K562 (cell line): ENCODE results near the gene FLOT2. TPM values are rescaled to one million over a fixed set of nuclear protein-coding genes. Genes with fewer than 3 reads are reported as not detected.

ENCODE experiments used
- ATAC-seq: fragments of 200-7000 bp; cut with Tn5 transposase; 3 replicates; pipeline ENCODE4 v1.9.1; 2020; ENCODE audit warnings: moderate library complexity
- BruUV-seq: library from RNA; stranded (reverse); fragments of 400-500 nt; replicated peaks from 2 replicates; lab custom pipeline; 2021; lab: Mats Ljungman, UMichigan
- CTCF ChIA-PET: fragments of 300-600 bp; formaldehyde crosslinking; extraction: SDS; loops from one replicate; lab custom pipeline; 2021; ENCODE audit warnings: low intra/inter-chr PET ratio; lab: Yijun Ruan, JAX
- POLR2A ChIA-PET: fragments of 300-600, 350-650 bp; sonication (Branson Sonifier 250); formaldehyde crosslinking; extraction: SDS; loops from one replicate; lab custom pipeline; 2021; ENCODE audit warnings: antibody characterized with exemption, inconsistent platforms; lab: Yijun Ruan, JAX
- DNase-seq, 4 experiments: peaks; one replicate each; pipeline versions ENCODE4 v3.0.0 to v3.0.0-alpha.2; 2011 to 2018; ENCODE audit warnings: low spot score in 3 of 4, mixed read lengths in 3 of 4; ENCODE audit errors: extremely low read depth in 1 of 4
- FAIRE-seq: peaks from 2 replicates; lab custom pipeline; 2011; peaks lifted over from hg19 to GRCh38; lab: Jason Lieb, UNC
- H2AFZ ChIP-seq: 2 replicates; pipeline ENCODE4 v1.6.0; 2011; ENCODE audit warnings: low read depth, low read length, control low read depth, inconsistent platforms
- H3K27ac ChIP-seq: fragments of 200-600 bp; 3 replicates; pipeline ENCODE4 v1.8.0; 2011; ENCODE audit warnings: low read depth, mild to moderate bottlenecking, control low read depth, inconsistent platforms, low read length, moderate library complexity, mixed read lengths; ENCODE audit errors: extremely low read depth
- H3K27me3 ChIP-seq, 2 experiments: fragments of 300-600 bp in 1 of 2; 2 replicates in 1 of 2; 3 replicates in 1 of 2; pipeline versions ENCODE4 v1.6.0 to v1.8.0; 2011; ENCODE audit warnings: inconsistent platforms in 2 of 2, low read length in 2 of 2, mild to moderate bottlenecking in 1 of 2, mixed read lengths in 1 of 2, moderate library complexity in 1 of 2; ENCODE audit not compliant: control insufficient read depth in 2 of 2, insufficient read depth in 2 of 2
- H3K36me3 ChIP-seq: fragments of 300-600 bp; 3 replicates; pipeline ENCODE4 v1.8.0; 2011; ENCODE audit warnings: mild to moderate bottlenecking, low read length, inconsistent platforms; ENCODE audit not compliant: control insufficient read depth, insufficient read depth
- H3K4me1 ChIP-seq, 2 experiments: fragments of 200-600 bp in 1 of 2; replicated peaks in 1 of 2; 2 replicates in 1 of 2; 3 replicates in 1 of 2; pipeline versions ENCODE4 v1.5.1 to v1.8.0; 2011; ENCODE audit warnings: inconsistent platforms in 2 of 2, low read length in 2 of 2, mild to moderate bottlenecking in 1 of 2, mixed read lengths in 1 of 2, moderate library complexity in 1 of 2; ENCODE audit not compliant: control insufficient read depth in 2 of 2, insufficient read depth in 2 of 2
- H3K4me2 ChIP-seq: 2 replicates; pipeline ENCODE4 v1.6.1; 2011; ENCODE audit warnings: low read length, control low read depth, inconsistent platforms, mixed read lengths; ENCODE audit not compliant: insufficient read depth
- H3K4me3 ChIP-seq: fragments of 200-600 bp; sonication (generic), shearing (Covaris generic); 2 replicates; pipeline ENCODE4 v1.5.1; 2016; ENCODE audit warnings: control low read depth, inconsistent platforms
- H3K79me2 ChIP-seq: fragments of 200-600 bp; 3 replicates; pipeline ENCODE4 v1.8.0; 2011; ENCODE audit warnings: low read length, inconsistent platforms; ENCODE audit not compliant: control insufficient read depth, insufficient read depth
- H3K9ac ChIP-seq, 2 experiments: 2 replicates each; pipeline versions ENCODE4 v1.6.0 to v1.6.1; 2011; ENCODE audit warnings: low read depth in 2 of 2, low read length in 2 of 2, control low read depth in 1 of 2, inconsistent platforms in 1 of 2, mild to moderate bottlenecking in 1 of 2, mixed read lengths in 1 of 2; ENCODE audit not compliant: insufficient read depth in 1 of 2
- H3K9me1 ChIP-seq: one replicate; pipeline ENCODE4 v1.6.0; 2011; ENCODE audit warnings: inconsistent platforms, mild to moderate bottlenecking, low read length, moderate library complexity; ENCODE audit not compliant: control insufficient read depth, insufficient read depth
- H3K9me3 ChIP-seq: replicated peaks from 2 replicates; pipeline ENCODE4 v1.5.1; 2011; ENCODE audit warnings: low read depth, low read length, inconsistent platforms; ENCODE audit not compliant: control insufficient read depth, insufficient read depth
- H4K20me1 ChIP-seq: replicated peaks from 2 replicates; pipeline ENCODE4 v1.6.1; 2011; ENCODE audit warnings: low read length, inconsistent platforms, mixed read lengths; ENCODE audit not compliant: control insufficient read depth, insufficient read depth
- BACH1 ChIP-seq: fragments of 200-800 bp; sonication (Bioruptor generic); IDR thresholded peaks from 2 replicates; pipeline ENCODE4 v1.6.1; 2016; ENCODE audit warnings: missing genetic modification characterization, missing compliant biosample characterization
- C11orf30 ChIP-seq: fragments of 450-650 bp; IDR thresholded peaks from 2 replicates; pipeline ENCODE4 v1.6.1; 2016; ENCODE audit warnings: low read depth, mild to moderate bottlenecking
- MYC ChIP-seq, 2 experiments: fragments of 250-450 bp in 1 of 2; sonication (Bioruptor Pico) in 1 of 2; IDR thresholded peaks; 2 replicates each; pipeline versions ENCODE4 v1.5.1 to v1.6.1; 2012 to 2021; ENCODE audit warnings: low read depth in 2 of 2, borderline replicate concordance in 1 of 2, improper control_type of control experiment in 1 of 2, low read length in 1 of 2, mild to moderate bottlenecking in 1 of 2, moderate library complexity in 1 of 2
- MYNN ChIP-seq, 2 experiments: sonication (generic); formaldehyde crosslinking in 1 of 2; IDR thresholded peaks; 2 replicates each; pipeline versions ENCODE4 v1.5.0 to v1.6.1; 2016 to 2020; ENCODE audit warnings: antibody characterized with exemption in 1 of 2, missing genetic modification reagents in 1 of 2
- RAD21 ChIP-seq, 2 experiments: fragments of 250-450 bp in 1 of 2; fragments of 450-650 bp in 1 of 2; sonication (Bioruptor Pico) in 1 of 2; formaldehyde crosslinking in 1 of 2; IDR thresholded peaks in 1 of 2; conservative IDR thresholded peaks in 1 of 2; 2 replicates each; pipeline versions ENCODE4 v1.4.0 to v1.8.0; 2020 to 2022; ENCODE audit warnings: mild to moderate bottlenecking in 2 of 2, moderate library complexity in 1 of 2
- SETDB1 ChIP-seq: IDR thresholded peaks from one replicate; pipeline ENCODE4 v1.6.1; 2012; ENCODE audit warnings: low read length, control low read depth, inconsistent platforms
- SUPT5H ChIP-seq: fragments of 450-650 bp; IDR thresholded peaks from 2 replicates; pipeline ENCODE4 v1.6.1; 2016
- TARDBP ChIP-seq: fragments of 450-650 bp; IDR thresholded peaks from 2 replicates; pipeline ENCODE4 v1.6.1; 2016
- TOE1 ChIP-seq, 2 experiments: fragments of 450-650 bp in 1 of 2; sonication (generic) in 1 of 2; formaldehyde crosslinking in 1 of 2; IDR thresholded peaks; 2 replicates each; pipeline versions ENCODE4 v1.7.1 to v1.8.0; 2016 to 2022; ENCODE audit warnings: borderline replicate concordance in 2 of 2, mild to moderate bottlenecking in 2 of 2, antibody characterized with exemption in 1 of 2, inconsistent platforms in 1 of 2, low read depth in 1 of 2, missing genetic modification reagents in 1 of 2, moderate library complexity in 1 of 2
- ZNF143 ChIP-seq: sonication (generic); formaldehyde crosslinking; IDR thresholded peaks from 2 replicates; pipeline ENCODE4 v1.9.0; 2022; ENCODE audit warnings: mild to moderate bottlenecking, missing genetic modification reagents
- ZNF224 ChIP-seq: sonication (generic); formaldehyde crosslinking; IDR thresholded peaks from 2 replicates; pipeline ENCODE4 v1.8.0; 2022; ENCODE audit warnings: mild to moderate bottlenecking, missing genetic modification reagents
- ZNF316 ChIP-seq: fragments of 450-650 bp; IDR thresholded peaks from 2 replicates; pipeline ENCODE4 v1.6.1; 2016
- ZNF778 ChIP-seq: fragments of 450-650 bp; formaldehyde crosslinking; IDR thresholded peaks from 2 replicates; pipeline ENCODE4 v1.4.0; 2020; ENCODE audit warnings: mild to moderate bottlenecking, moderate library complexity
- WGBS: fragments of 100-300 bp; shearing (Covaris generic); methylation state at CpG from one replicate; pipeline ENCODE4 v1.1.6; 2016; ENCODE audit warnings: low coverage, mixed read lengths; ENCODE audit not compliant: insufficient coverage; ENCODE audit errors: missing lambda C conversion rate; 5-methylcytosine and 5-hydroxymethylcytosine counted together
- in situ Hi-C: fragments of 300-500 bp; cut with MboI; formaldehyde crosslinking; loops from 4 replicates; pipeline ENCODE4 v1.15.0; 2018; ENCODE audit warnings: inconsistent platforms, mixed read lengths
- intact Hi-C: fragments of 100-400 bp; cut with micrococcal nuclease; formaldehyde crosslinking; loops from 2 replicates; pipeline ENCODE4 v1.14.2; 2022
- polyA plus RNA-seq, 8 experiments: library from polyadenylated mRNA; depleted of rRNA in 4 of 8; stranded (reverse) in 5 of 8; unstranded in 3 of 8; fragments of >200 nt; fragmentation: Nextera tagmentation in 2 of 8; fragmentation: Illumina TruSeq in 1 of 8; extraction: Ambion mirVana in 2 of 8; extraction: Trizol in 1 of 8; gene quantifications; 2 replicates each; pipeline versions ENCODE4 v1.2.1 to v1.2.3, GENCODE V29; 2011 to 2014; ENCODE audit warnings: inconsistent platforms in 1 of 8, missing spikeins in 1 of 8
- total RNA-seq, 7 experiments: library from RNA; depleted of rRNA in 6 of 7; stranded (reverse); fragments of >200 nt in 6 of 7; fragmentation: Illumina TruSeq in 2 of 7; extraction: Trizol in 2 of 7; gene quantifications; 2 replicates each; pipeline versions ENCODE4 v1.2.1 to v1.2.3, GENCODE V29; 2011 to 2021; ENCODE audit warnings: low replicate concordance in 1 of 7
- TF ChIP-seq, protein P1 (sequence below), 2 experiments: fragments of 450-650 bp in 1 of 2; sonication (generic) in 1 of 2; formaldehyde crosslinking in 1 of 2; IDR thresholded peaks in 1 of 2; conservative IDR thresholded peaks in 1 of 2; 2 replicates each; pipeline versions ENCODE4 v1.6.1 to v1.8.1; 2016 to 2023; ENCODE audit warnings: mild to moderate bottlenecking in 2 of 2, moderate library complexity in 2 of 2, inconsistent platforms in 1 of 2, missing genetic modification reagents in 1 of 2
- TF ChIP-seq, protein P2 (sequence below): fragments of 150-350 bp; conservative IDR thresholded peaks from 2 replicates; pipeline ENCODE4 v1.6.1; 2014; ENCODE audit warnings: low read length
- TF ChIP-seq, protein P3 (sequence below), 2 experiments: fragments of 450-650 bp; conservative IDR thresholded peaks; 2 replicates each; pipeline ENCODE4 v1.6.1; 2017; ENCODE audit warnings: mild to moderate bottlenecking in 2 of 2, moderate library complexity in 2 of 2

Gene FLOT2
- total and polyA plus RNA-seq, 9 of the 15 experiments (the other 6 are each of a cell fraction or from before 2014, with no cell fraction given), result 17.5 to 138 (median 41.7) TPM

DNA sequence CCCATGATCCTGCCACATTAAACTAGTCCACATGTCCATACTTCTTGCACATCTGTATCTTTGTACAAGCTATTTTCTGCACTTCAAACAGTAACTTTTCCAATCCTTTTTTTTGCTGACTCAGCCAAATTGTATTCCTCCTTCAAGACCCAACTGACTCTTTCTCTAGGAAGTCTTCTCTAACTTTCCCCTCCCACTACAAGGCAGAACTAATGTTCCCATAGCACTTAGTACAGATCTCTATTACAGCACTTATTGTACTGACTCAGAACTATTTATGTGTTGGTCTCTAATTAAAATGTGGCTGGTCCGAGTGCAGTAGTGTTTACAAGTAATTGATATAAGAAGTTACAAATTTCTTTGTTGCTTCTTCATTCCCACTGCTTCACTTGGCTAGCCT, 63.1 kb downstream of the FLOT2 start:
- Histone ChIP-seq H3K4me2 (no peak overlapping the region), H3K27me3 (no peaks in the 10 kb centered on the region), H2AFZ (no peak overlapping the region), H3K9me1 (no peaks in the 10 kb centered on the region), H3K36me3 (peaks cover 42% of the 10 kb centered on the region), H3K4me1 (peaks cover 8 to 16% of the 10 kb centered on the region in 2 experiments), H3K9ac (no peak overlapping the region), H3K9me3 (no peaks in the 10 kb centered on the region), H3K27ac (no peak overlapping the region), H3K79me2 (peaks cover 94% of the 10 kb centered on the region), H4K20me1 (no peaks in the 10 kb centered on the region), H3K4me3 (no peak overlapping the region)
- ChIA-PET CTCF (no interaction called here), POLR2A (interaction anchor here (1.2 to 2.3 kb wide), 2 partner anchors 9 to 20 kb away, joined by 4 to 6 read pairs; no protein-coding TSS in a partner anchor)
- no peak for ATAC-seq
- no peak for FAIRE-seq
- intact Hi-C loops, result no loop called here
- 95% methylated on average over 1 of the region's 1 CpG for WGBS
- in situ Hi-C loops, result no loop called here
- DNase-seq, result peak in 1 of 4 experiments; percentile 12
- no TSS peak for BruUV-seq
- TF ChIP-seq SETDB1 (no peak), MYNN (IDR thresholded peaks at IDR 0.05) (no peak), MYNN (CRISPR knock-in tag; IDR thresholded peaks at IDR 0.05) (no peak), MYC (IDR thresholded peaks at IDR 0.05; ENCODE audit: low read depth, low read length) (no peak), MYC (CRISPR knock-in tag; IDR thresholded peaks at IDR 0.05; ENCODE audit: borderline replicate concordance, low read depth) (no peak), ZNF143 (CRISPR knock-in tag) (no peak), ZNF224 (no peak), TOE1 (IDR thresholded peaks at IDR 0.05; ENCODE audit: borderline replicate concordance) (no peak), TOE1 (CRISPR knock-in tag; IDR thresholded peaks at IDR 0.05; ENCODE audit: borderline replicate concordance, low read depth) (no peak), TARDBP (0 out of 2 replicates have a peak, but pooled peaks have one; percentile 38), BACH1 (tag) (peak; percentile 58; the same call in 1 of the 2 replicates), RAD21 (CRISPR knock-in tag; conservative IDR thresholded peaks at IDR 0.05 in 1 of 2, IDR thresholded peaks at IDR 0.05 in 1 of 2) (no peak), ZNF778 (CRISPR knock-in tag) (no peak), C11orf30 (peak; percentile 100), ZNF316 (peak; percentile 100), SUPT5H (no peak)
- TF ChIP-seq, protein P1, sequence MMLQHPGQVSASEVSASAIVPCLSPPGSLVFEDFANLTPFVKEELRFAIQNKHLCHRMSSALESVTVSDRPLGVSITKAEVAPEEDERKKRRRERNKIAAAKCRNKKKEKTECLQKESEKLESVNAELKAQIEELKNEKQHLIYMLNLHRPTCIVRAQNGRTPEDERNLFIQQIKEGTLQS (IDR thresholded peaks at IDR 0.05), result no peak
- TF ChIP-seq, protein P1 (CRISPR knock-in tag; conservative IDR thresholded peaks at IDR 0.05), result no peak
- TF ChIP-seq, protein P2, sequence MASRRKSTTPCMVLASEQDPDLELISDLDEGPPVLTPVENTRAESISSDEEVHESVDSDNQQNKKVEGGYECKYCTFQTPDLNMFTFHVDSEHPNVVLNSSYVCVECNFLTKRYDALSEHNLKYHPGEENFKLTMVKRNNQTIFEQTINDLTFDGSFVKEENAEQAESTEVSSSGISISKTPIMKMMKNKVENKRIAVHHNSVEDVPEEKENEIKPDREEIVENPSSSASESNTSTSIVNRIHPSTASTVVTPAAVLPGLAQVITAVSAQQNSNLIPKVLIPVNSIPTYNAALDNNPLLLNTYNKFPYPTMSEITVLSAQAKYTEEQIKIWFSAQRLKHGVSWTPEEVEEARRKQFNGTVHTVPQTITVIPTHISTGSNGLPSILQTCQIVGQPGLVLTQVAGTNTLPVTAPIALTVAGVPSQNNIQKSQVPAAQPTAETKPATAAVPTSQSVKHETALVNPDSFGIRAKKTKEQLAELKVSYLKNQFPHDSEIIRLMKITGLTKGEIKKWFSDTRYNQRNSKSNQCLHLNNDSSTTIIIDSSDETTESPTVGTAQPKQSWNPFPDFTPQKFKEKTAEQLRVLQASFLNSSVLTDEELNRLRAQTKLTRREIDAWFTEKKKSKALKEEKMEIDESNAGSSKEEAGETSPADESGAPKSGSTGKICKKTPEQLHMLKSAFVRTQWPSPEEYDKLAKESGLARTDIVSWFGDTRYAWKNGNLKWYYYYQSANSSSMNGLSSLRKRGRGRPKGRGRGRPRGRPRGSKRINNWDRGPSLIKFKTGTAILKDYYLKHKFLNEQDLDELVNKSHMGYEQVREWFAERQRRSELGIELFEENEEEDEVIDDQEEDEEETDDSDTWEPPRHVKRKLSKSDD, result no peak
- TF ChIP-seq, protein P3, sequence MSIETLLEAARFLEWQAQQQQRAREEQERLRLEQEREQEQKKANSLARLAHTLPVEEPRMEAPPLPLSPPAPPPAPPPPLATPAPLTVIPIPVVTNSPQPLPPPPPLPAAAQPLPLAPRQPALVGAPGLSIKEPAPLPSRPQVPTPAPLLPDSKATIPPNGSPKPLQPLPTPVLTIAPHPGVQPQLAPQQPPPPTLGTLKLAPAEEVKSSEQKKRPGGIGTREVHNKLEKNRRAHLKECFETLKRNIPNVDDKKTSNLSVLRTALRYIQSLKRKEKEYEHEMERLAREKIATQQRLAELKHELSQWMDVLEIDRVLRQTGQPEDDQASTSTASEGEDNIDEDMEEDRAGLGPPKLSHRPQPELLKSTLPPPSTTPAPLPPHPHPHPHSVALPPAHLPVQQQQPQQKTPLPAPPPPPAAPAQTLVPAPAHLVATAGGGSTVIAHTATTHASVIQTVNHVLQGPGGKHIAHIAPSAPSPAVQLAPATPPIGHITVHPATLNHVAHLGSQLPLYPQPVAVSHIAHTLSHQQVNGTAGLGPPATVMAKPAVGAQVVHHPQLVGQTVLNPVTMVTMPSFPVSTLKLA (conservative IDR thresholded peaks at IDR 0.05), result 0 out of 4 replicates have a peak, but pooled peaks of 1 of the 2 experiments have one; percentile 11
